CD14-positive monocyte (primary cell): ENCODE results near the gene CCDC110. TPM values are rescaled to one million over a fixed set of nuclear protein-coding genes. Genes with fewer than 3 reads are reported as not detected.

ENCODE experiments used
- DNase-seq, 3 donors: peaks; one replicate each; pipeline ENCODE4 v3.0.0-alpha.2; 2011 to 2022
- H2AFZ ChIP-seq: 2 replicates; pipeline ENCODE4 v1.6.0; 2012; ENCODE audit warnings: mild to moderate bottlenecking, low read depth, low read length, inconsistent platforms; ENCODE audit not compliant: insufficient read depth, poor library complexity, severe bottlenecking
- H3K27ac ChIP-seq, 2 donors: 1 replicate in 1 of 2; 2 replicates in 1 of 2; pipeline ENCODE4 v1.5.1; 2012 to 2013; ENCODE audit warnings: low read length in 2 of 2, control low read depth in 1 of 2, inconsistent platforms in 1 of 2, low read depth in 1 of 2, mild to moderate bottlenecking in 1 of 2
- H3K27me3 ChIP-seq, 2 donors: one replicate each; pipeline versions ENCODE4 v1.6.0 to v1.6.1; 2011 to 2013; ENCODE audit warnings: low read length in 2 of 2; ENCODE audit not compliant: control insufficient read depth in 2 of 2, insufficient read depth in 2 of 2
- H3K36me3 ChIP-seq, 2 donors: replicated peaks in 1 of 2; 1 replicate in 1 of 2; 2 replicates in 1 of 2; pipeline versions ENCODE4 v1.5.1 to v1.6.1; 2012 to 2013; ENCODE audit warnings: low read length in 2 of 2, control low read depth in 1 of 2, inconsistent platforms in 1 of 2, mild to moderate bottlenecking in 1 of 2; ENCODE audit not compliant: insufficient read depth in 2 of 2, control insufficient read depth in 1 of 2
- H3K4me1 ChIP-seq, 2 donors: 1 replicate in 1 of 2; 2 replicates in 1 of 2; pipeline versions ENCODE4 v1.5.1 to v1.6.1; 2012 to 2013; ENCODE audit warnings: low read length in 2 of 2, control low read depth in 1 of 2, inconsistent platforms in 1 of 2, mild to moderate bottlenecking in 1 of 2, moderate library complexity in 1 of 2; ENCODE audit not compliant: insufficient read depth in 2 of 2, control insufficient read depth in 1 of 2
- H3K4me2 ChIP-seq: replicated peaks from 2 replicates; pipeline ENCODE3; 2012; ENCODE audit warnings: low read length, moderate library complexity, mild to moderate bottlenecking; ENCODE audit not compliant: poor library complexity, severe bottlenecking; ENCODE audit errors: extremely low read depth
- H3K4me3 ChIP-seq, 3 experiments: fragments of 200-600 bp in 1 of 3; sonication (generic) in 1 of 3; replicated peaks in 1 of 3; 1 replicate in 2 of 3; 2 replicates in 1 of 3; pipeline ENCODE4 v1.5.1; 2011 to 2013; ENCODE audit warnings: low read length in 3 of 3, mild to moderate bottlenecking in 3 of 3, control low read depth in 2 of 3, low read depth in 2 of 3, inconsistent platforms in 1 of 3, moderate library complexity in 1 of 3
- H3K79me2 ChIP-seq: 2 replicates; pipeline ENCODE4 v1.6.0; 2012; ENCODE audit warnings: mild to moderate bottlenecking, control low read depth, inconsistent platforms, low read length, moderate library complexity; ENCODE audit not compliant: insufficient read depth
- H3K9ac ChIP-seq: 2 replicates; pipeline ENCODE4 v1.6.0; 2017; ENCODE audit warnings: low read length, mild to moderate bottlenecking; ENCODE audit not compliant: insufficient read depth, poor library complexity, severe bottlenecking
- H3K9me3 ChIP-seq, 2 donors: replicated peaks in 1 of 2; 1 replicate in 1 of 2; 2 replicates in 1 of 2; pipeline versions ENCODE4 v1.5.1 to v1.6.1; 2012 to 2013; ENCODE audit warnings: low read length in 2 of 2, control low read depth in 1 of 2; ENCODE audit not compliant: control insufficient read depth in 1 of 2, insufficient read depth in 1 of 2
- H4K20me1 ChIP-seq: 2 replicates; pipeline ENCODE4 v1.6.0; 2012; ENCODE audit warnings: mild to moderate bottlenecking, low read length, control low read depth, moderate library complexity; ENCODE audit not compliant: insufficient read depth
- H3K27ac Mint-ChIP-seq, 7 donors: one replicate each; pipeline ENCODE4 v1.8.0; 2020; ENCODE audit warnings: mild to moderate bottlenecking in 7 of 7, mixed read lengths in 7 of 7, moderate library complexity in 6 of 7, inconsistent platforms in 2 of 7
- H3K27me3 Mint-ChIP-seq, 3 donors: one replicate each; pipeline ENCODE4 v1.8.0; 2021 to 2022; ENCODE audit warnings: low read depth in 3 of 3, mild to moderate bottlenecking in 3 of 3, mixed read lengths in 3 of 3, moderate library complexity in 3 of 3, inconsistent platforms in 1 of 3
- H3K36me3 Mint-ChIP-seq, 2 donors: one replicate each; pipeline ENCODE4 v1.8.0; 2020; ENCODE audit warnings: mixed read lengths in 2 of 2, inconsistent platforms in 1 of 2, mild to moderate bottlenecking in 1 of 2
- H3K4me1 Mint-ChIP-seq: one replicate; pipeline ENCODE4 v1.8.0; 2020; ENCODE audit warnings: mild to moderate bottlenecking, mixed read lengths
- H3K4me3 Mint-ChIP-seq, 2 donors: one replicate each; pipeline ENCODE4 v1.8.0; 2020; ENCODE audit warnings: mild to moderate bottlenecking in 2 of 2, mixed read lengths in 2 of 2, moderate library complexity in 1 of 2
- H3K9me3 Mint-ChIP-seq, 7 donors: one replicate each; pipeline ENCODE4 v1.8.0; 2020 to 2022; ENCODE audit warnings: mixed read lengths in 7 of 7, mild to moderate bottlenecking in 6 of 7, moderate library complexity in 6 of 7, inconsistent platforms in 2 of 7
- CTCF ChIP-seq: fragments of 200-600 bp; IDR thresholded peaks from one replicate; pipeline ENCODE4 v1.8.0; 2022; ENCODE audit warnings: antibody characterized with exemption, mild to moderate bottlenecking
- WGBS: methylation state at CpG from one replicate; pipeline ENCODE4 v1.1.5; 2013; ENCODE audit warnings: missing lambda C conversion rate; ENCODE audit not compliant: insufficient coverage; 5-methylcytosine and 5-hydroxymethylcytosine counted together
- intact Hi-C, 2 donors: fragments of 100-400 bp; cut with micrococcal nuclease; formaldehyde crosslinking; loops; one replicate each; pipeline versions ENCODE4 v1.15.0 to v1.15.1; 2023
- polyA plus RNA-seq, 3 donors: library from polyadenylated mRNA; depleted of rRNA in 1 of 3; unstranded in 2 of 3; stranded (reverse) in 1 of 3; fragments of 300-500 nt in 2 of 3; fragments of >200 nt in 1 of 3; fragmentation: Illumina TruSeq in 2 of 3; gene quantifications; 1 replicate in 2 of 3; 2 replicates in 1 of 3; pipeline ENCODE4 v1.2.3, GENCODE V29; 2012 to 2021

The CCDC110 gene
- polyA plus RNA-seq, 3 donors = not detected

GRCh38 chr4:185481401-185481800, 9.9 kb upstream of the CCDC110 start:
- no peaks in the 10 kb centered on the region for H4K20me1 ChIP-seq
- H3K4me2 ChIP-seq = no peak overlapping the region
- H3K9ac ChIP-seq = no peak overlapping the region
- no peaks in the 10 kb centered on the region for H3K4me1 ChIP-seq
- TF ChIP-seq CTCF = no peak
- H3K4me3 ChIP-seq = no peak overlapping the region
- peaks cover 0 to 4% (median under 1%) of the 10 kb centered on the region in 7 donors for H3K9me3 Mint-ChIP-seq
- no peaks in the 10 kb centered on the region for H3K9me3 ChIP-seq
- H3K79me2 ChIP-seq = no peaks in the 10 kb centered on the region
- no peak overlapping the region for H2AFZ ChIP-seq
- intact Hi-C loops = no loop called here
- H3K27ac Mint-ChIP-seq = no peak overlapping the region
- no peak overlapping the region for H3K4me3 Mint-ChIP-seq
- H3K27ac ChIP-seq = no peak overlapping the region
- no peak for DNase-seq
- peaks cover 28 to 43% of the 10 kb centered on the region in 2 donors for H3K27me3 ChIP-seq
- no peaks in the 10 kb centered on the region for H3K36me3 ChIP-seq
- 100% methylated on average over 1 of the region's 2 CpGs for WGBS
- no peaks in the 10 kb centered on the region for H3K36me3 Mint-ChIP-seq
- H3K4me1 Mint-ChIP-seq = no peaks in the 10 kb centered on the region
- peaks cover 22 to 63% (median 35%) of the 10 kb centered on the region in 3 donors for H3K27me3 Mint-ChIP-seq

GRCh38 chr4:185480016-185480732, 8.6 kb upstream of the CCDC110 start:
- H3K36me3 Mint-ChIP-seq = no peaks in the 10 kb centered on the region
- H3K27me3 Mint-ChIP-seq = peaks cover 29 to 61% (median 32%) of the 10 kb centered on the region in 3 donors
- no peak for TF ChIP-seq CTCF
- H2AFZ ChIP-seq = no peak overlapping the region
- no peaks in the 10 kb centered on the region for H4K20me1 ChIP-seq
- intact Hi-C loops = no loop called here
- peak overlapping the region in 1 of 7 donors; percentile 10 for H3K27ac Mint-ChIP-seq
- peaks cover 0 to 3% (median 0%) of the 10 kb centered on the region in 7 donors for H3K9me3 Mint-ChIP-seq
- H3K27me3 ChIP-seq = peaks cover 28 to 43% of the 10 kb centered on the region in 2 donors
- no peak overlapping the region for H3K4me3 ChIP-seq
- no peaks in the 10 kb centered on the region for H3K79me2 ChIP-seq
- H3K4me1 ChIP-seq = no peaks in the 10 kb centered on the region
- no peak overlapping the region for H3K4me2 ChIP-seq
- H3K9me3 ChIP-seq = no peaks in the 10 kb centered on the region
- WGBS = 67% methylated on average over 11 of the region's 15 CpGs
- H3K27ac ChIP-seq = no peak overlapping the region
- H3K9ac ChIP-seq = no peak overlapping the region
- no peak for DNase-seq
- H3K4me3 Mint-ChIP-seq = peak overlapping the region in 1 of 2 donors; percentile 27
- H3K36me3 ChIP-seq = no peaks in the 10 kb centered on the region
- H3K4me1 Mint-ChIP-seq = no peaks in the 10 kb centered on the region
